Transverse colon (tissue), 4 donors: Measurements from ENCODE around the gene ZNF614. TPM values are rescaled to one million over a fixed set of nuclear protein-coding genes. Genes with fewer than 3 reads are reported as not detected.

Experiments used
- DNase-seq: peaks from one replicate; pipeline ENCODE4 v3.0.0-alpha.2; 2019
- H3K27ac ChIP-seq, 4 donors: fragments of 200-600 bp; sonication (generic); 2 replicates each; pipeline ENCODE4 v1.5.1; 2016 to 2018; ENCODE audit warnings: inconsistent platforms in 4 of 4
- H3K27me3 ChIP-seq: fragments of 200-600 bp; sonication (generic); 2 replicates; pipeline ENCODE4 v1.5.1; 2017; ENCODE audit warnings: inconsistent platforms
- H3K36me3 ChIP-seq, 4 donors: fragments of 200-600 bp; sonication (generic); 2 replicates each; pipeline ENCODE4 v1.5.1; 2017 to 2019; ENCODE audit warnings: inconsistent platforms in 4 of 4
- H3K4me1 ChIP-seq, 4 donors: fragments of 200-600 bp; sonication (generic); 2 replicates each; pipeline ENCODE4 v1.5.1; 2017 to 2020; ENCODE audit warnings: inconsistent platforms in 4 of 4
- H3K4me3 ChIP-seq, 4 donors: fragments of 200-600 bp; sonication (generic); 1 replicate in 1 of 4; 2 replicates in 3 of 4; pipeline versions ENCODE4 v1.5.1 to v1.6.1; 2017 to 2019; ENCODE audit warnings: inconsistent platforms in 4 of 4
- H3K9me3 ChIP-seq, 2 donors: fragments of 200-600 bp; sonication (generic); 2 replicates each; pipeline ENCODE4 v1.5.1; 2017 to 2019; ENCODE audit warnings: inconsistent platforms in 2 of 2
- CTCF ChIP-seq, 5 experiments: fragments of 200-600 bp in 3 of 5; fragments of 450-650 bp in 2 of 5; sonication (generic) in 3 of 5; IDR thresholded peaks; 1 replicate in 2 of 5; 2 replicates in 3 of 5; pipeline ENCODE4 v1.5.1; 2016 to 2017; ENCODE audit warnings: antibody characterized with exemption in 5 of 5, inconsistent platforms in 3 of 5, mild to moderate bottlenecking in 2 of 5, moderate library complexity in 1 of 5
- EP300 ChIP-seq: sonication (generic); formaldehyde crosslinking; IDR thresholded peaks from one replicate; pipeline ENCODE4 v1.6.1; 2017; ENCODE audit warnings: antibody characterized with exemption, low read depth
- POLR2A ChIP-seq: fragments of 450-650 bp; IDR thresholded peaks from one replicate; pipeline ENCODE4 v1.6.1; 2016; ENCODE audit warnings: antibody characterized with exemption, mild to moderate bottlenecking, moderate library complexity
- POLR2AphosphoS5 ChIP-seq, 3 donors: sonication (generic); formaldehyde crosslinking; IDR thresholded peaks; one replicate each; pipeline ENCODE4 v1.6.1; 2016; ENCODE audit warnings: antibody characterized with exemption in 3 of 3
- WGBS, 2 donors: methylation state at CpG; one replicate each; pipeline ENCODE4 v1.1.5; 2018; ENCODE audit warnings: low coverage in 1 of 2; 5-methylcytosine and 5-hydroxymethylcytosine counted together
- in situ Hi-C, 4 donors: fragments of 200-750 bp; cut with MboI; loops; one replicate each; pipeline versions ENCODE4 v1.15.0 to v1.15.1; 2017; ENCODE audit warnings: low sequenced_read_pairs in 3 of 4, low pct_ligation_motif_present in 1 of 4, low pct_unique_long_range_greater_than_20kb in 1 of 4
- intact Hi-C: fragments of 100-400 bp; cut with DNase I; formaldehyde crosslinking; loops from one replicate; pipeline ENCODE4 v1.15.1; 2023; ENCODE audit warnings: low total_unique reads
- total RNA-seq, 4 donors: library from RNA; depleted of rRNA; stranded (reverse); fragments of >200 nt; gene quantifications; one replicate each; pipeline ENCODE4 v1.1.0, GENCODE V29; 2016

Gene ZNF614
- total RNA-seq, 4 donors from 2014 or later = 0.37 to 57.3 (median 4.7) TPM

DNA sequence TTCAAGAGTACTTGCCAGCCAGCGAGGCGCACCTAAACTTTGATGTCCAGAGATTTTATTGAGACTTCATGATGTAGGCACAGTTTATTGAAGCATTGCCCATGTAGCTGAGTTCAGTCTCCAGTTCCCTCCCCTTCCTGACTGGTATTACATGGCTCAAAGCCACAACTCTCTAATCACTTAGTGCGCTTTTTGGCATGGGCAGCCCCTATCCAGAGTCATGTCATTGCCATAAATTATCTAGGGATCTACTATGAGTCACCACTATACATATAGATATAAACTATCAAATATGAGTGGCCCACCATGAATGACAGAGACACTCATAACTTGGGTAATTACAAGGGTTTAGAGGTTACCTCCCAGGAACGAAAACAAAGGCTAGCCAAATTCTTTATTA, 7.7 kb downstream of the ZNF614 start:
- no peak for TF ChIP-seq POLR2A
- TF ChIP-seq CTCF (IDR thresholded peaks at IDR 0.05) = no peak
- TF ChIP-seq POLR2AphosphoS5 (IDR thresholded peaks at IDR 0.05) = no peak
- no peak for TF ChIP-seq EP300
- intact Hi-C loops = no loop called here
- no peaks in the 10 kb centered on the region for H3K4me1 ChIP-seq
- in situ Hi-C loops = no loop called here
- H3K9me3 ChIP-seq = peaks cover 78 to 79% of the 10 kb centered on the region in 2 donors
- H3K27me3 ChIP-seq = no peaks in the 10 kb centered on the region
- no peak overlapping the region for H3K27ac ChIP-seq
- no peak overlapping the region for H3K4me3 ChIP-seq
- peaks cover 12 to 97% (median 57%) of the 10 kb centered on the region in 4 donors for H3K36me3 ChIP-seq
- 97 to 100% methylated on average over 1 to 4 of the region's 4 CpGs for WGBS, 2 donors
- no peak for DNase-seq

- TF ChIP-seq POLR2A (no peak), CTCF (IDR thresholded peaks at IDR 0.05) (no peak), EP300 (no peak), POLR2AphosphoS5 (IDR thresholded peaks at IDR 0.05) (no peak)
- no peaks in the 10 kb centered on the region for H3K27me3 ChIP-seq
- peaks cover 0 to 15% (median 6%) of the 10 kb centered on the region in 4 donors for H3K4me1 ChIP-seq
- intact Hi-C loops = no loop called here
- in situ Hi-C loops = no loop called here
- no peak overlapping the region for H3K27ac ChIP-seq
- peaks cover 20 to 23% of the 10 kb centered on the region in 2 donors for H3K9me3 ChIP-seq
- H3K4me3 ChIP-seq = no peak overlapping the region
- WGBS, 2 donors = 100% methylated on average over 1 of the region's 1 CpG; no CpG with 5 or more reads in 1 of the 2 donors
- H3K36me3 ChIP-seq = peaks cover 0 to 21% (median 6%) of the 10 kb centered on the region in 4 donors
- no peak for DNase-seq
Observed at GRCh38 chr19:52010674-52011073, 17.5 kb downstream of the ZNF614 start.

- in situ Hi-C loops (no loop called here), intact Hi-C loops (no loop called here)
- Histone ChIP-seq H3K4me3 (peak within 1 kb of the TSS; percentile 54 to 77 (median 64)), H3K9me3 (peaks cover 17 to 27% of the 10 kb centered on the region in 2 donors), H3K27ac (peak within 1 kb of the TSS; percentile 73 to 92 (median 84)), H3K27me3 (no peaks in the 10 kb centered on the region), H3K36me3 (peaks cover 0 to 25% (median 11%) of the 10 kb centered on the region in 4 donors), H3K4me1 (peaks cover 0 to 15% (median 6%) of the 10 kb centered on the region in 4 donors)
- 2 to 4% methylated on average over 9 to 39 of the region's 44 CpGs for WGBS, 2 donors
- DNase-seq = peak; percentile 90
- no peak for TF ChIP-seq EP300
- TF ChIP-seq POLR2AphosphoS5 (IDR thresholded peaks at IDR 0.05) = peak; percentile 46 to 53 (median 46)
Observed at GRCh38 chr19:52007806-52008557, 20.2 kb downstream of the ZNF614 start, which contains the start of gene ZNF615. Gene ZNF615 (minus strand): TSS chr19:52008211. CDS start chr19:52003711, 4,500 bp downstream.

DNA sequence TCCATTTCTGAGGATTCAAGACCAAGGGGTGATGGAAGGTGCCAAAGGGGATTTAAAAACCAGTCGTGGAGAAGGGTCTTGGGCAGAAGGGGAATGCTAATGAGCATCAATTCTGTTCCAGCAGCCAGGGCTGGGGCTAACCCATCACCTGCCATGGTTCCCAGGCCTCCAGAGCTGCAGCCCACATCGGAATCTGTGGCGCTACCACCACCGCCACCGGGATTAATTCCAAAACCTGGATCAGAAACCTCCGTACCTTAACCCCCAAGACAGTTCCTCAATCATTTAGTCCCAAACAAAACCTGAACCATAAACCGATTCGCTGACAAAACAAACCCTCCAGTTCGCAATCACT, 20.8 kb downstream of the ZNF614 start:
- Histone ChIP-seq H3K36me3 (peaks cover 0 to 25% (median 11%) of the 10 kb centered on the region in 4 donors), H3K4me3 (peak overlapping the region; percentile 54 to 77 (median 64)), H3K27ac (peak overlapping the region; percentile 73 to 92 (median 84)), H3K9me3 (peaks cover 18 to 24% of the 10 kb centered on the region in 2 donors), H3K27me3 (no peaks in the 10 kb centered on the region), H3K4me1 (peaks cover 0 to 15% (median 6%) of the 10 kb centered on the region in 4 donors)
- in situ Hi-C loops = no loop called here
- TF ChIP-seq POLR2A (no peak), CTCF (IDR thresholded peaks at IDR 0.05) (no peak), EP300 (no peak), POLR2AphosphoS5 (IDR thresholded peaks at IDR 0.05) (no peak)
- DNase-seq = no peak
- intact Hi-C loops = no loop called here
- 9% methylated on average over 9 of the region's 9 CpGs; no CpG with 5 or more reads in 1 of the 2 donors for WGBS, 2 donors
